GM21367 (cell line): ENCODE results near the gene TCTN1.
"Not testable (repeated sequence)": the region's sequence is repeated elsewhere in the genome, so short reads cannot be mapped to it uniquely, and the experiment has no call there.

Source experiments
- ATAC-seq: cut with Tn5 transposase; IDR thresholded peaks from one replicate; pipeline ENCODE4 v1.9.1; 2021; ENCODE audit not compliant: unreplicated experiment

Gene TCTN1

GRCh38 chr12:110637869-110638441 is 24.0 kb downstream of the TCTN1 start:
- ATAC-seq = no peak

GRCh38 chr12:110638796-110639195 is 24.9 kb downstream of the TCTN1 start:
- ATAC-seq = no peak

GRCh38 chr12:110639336-110640141 is 25.6 kb downstream of the TCTN1 start:
- ATAC-seq = no peak

GRCh38 chr12:110640275-110641025 is 26.5 kb downstream of the TCTN1 start:
- no peak for ATAC-seq

- no peak for ATAC-seq
These were observed 27.6 kb downstream of the TCTN1 start for GRCh38 chr12:110641521-110641920.

GRCh38 chr12:110647631-110648040 is 33.7 kb downstream of the TCTN1 start:
- ATAC-seq = peak; percentile 62

GRCh38 chr12:110649341-110649847 is 35.5 kb downstream of the TCTN1 start:
- no peak for ATAC-seq

GRCh38 chr12:110654238-110654637 is 40.3 kb downstream of the TCTN1 start:
- ATAC-seq = not testable (repeated sequence)

- no peak for ATAC-seq
These were observed 42.2 kb downstream of the TCTN1 start for GRCh38 chr12:110656071-110656655.

- ATAC-seq = no peak
These were observed 43.8 kb downstream of the TCTN1 start for GRCh38 chr12:110657747-110658146.

- ATAC-seq = no peak
These were observed 44.3 kb downstream of the TCTN1 start for GRCh38 chr12:110658242-110658641.

- ATAC-seq = no peak
These were observed 44.9 kb downstream of the TCTN1 start for GRCh38 chr12:110658878-110659277.

GRCh38 chr12:110661337-110661972 is 47.5 kb downstream of the TCTN1 start:
- ATAC-seq = peak; percentile 82

GRCh38 chr12:110666892-110667291 is 53.0 kb downstream of the TCTN1 start:
- ATAC-seq = no peak

GRCh38 chr12:110667671-110668070 is 53.7 kb downstream of the TCTN1 start:
- ATAC-seq = no peak

GRCh38 chr12:110668480-110669192 is 54.7 kb downstream of the TCTN1 start:
- no peak for ATAC-seq

- ATAC-seq = peak; percentile 21
These were observed 55.2 kb downstream of the TCTN1 start for GRCh38 chr12:110669193-110669502.

GRCh38 chr12:110670161-110670701 is 56.3 kb downstream of the TCTN1 start:
- ATAC-seq = peak; percentile 34

- no peak for ATAC-seq
These were observed 62.2 kb downstream of the TCTN1 start for GRCh38 chr12:110676171-110676570.
